ENCODE results near the gene ZC3H13.
"Not testable (repeated sequence)": the region's sequence is repeated elsewhere in the genome, so short reads cannot be mapped to it uniquely, and the experiment has no call there.

Gene ZC3H13

DNA sequence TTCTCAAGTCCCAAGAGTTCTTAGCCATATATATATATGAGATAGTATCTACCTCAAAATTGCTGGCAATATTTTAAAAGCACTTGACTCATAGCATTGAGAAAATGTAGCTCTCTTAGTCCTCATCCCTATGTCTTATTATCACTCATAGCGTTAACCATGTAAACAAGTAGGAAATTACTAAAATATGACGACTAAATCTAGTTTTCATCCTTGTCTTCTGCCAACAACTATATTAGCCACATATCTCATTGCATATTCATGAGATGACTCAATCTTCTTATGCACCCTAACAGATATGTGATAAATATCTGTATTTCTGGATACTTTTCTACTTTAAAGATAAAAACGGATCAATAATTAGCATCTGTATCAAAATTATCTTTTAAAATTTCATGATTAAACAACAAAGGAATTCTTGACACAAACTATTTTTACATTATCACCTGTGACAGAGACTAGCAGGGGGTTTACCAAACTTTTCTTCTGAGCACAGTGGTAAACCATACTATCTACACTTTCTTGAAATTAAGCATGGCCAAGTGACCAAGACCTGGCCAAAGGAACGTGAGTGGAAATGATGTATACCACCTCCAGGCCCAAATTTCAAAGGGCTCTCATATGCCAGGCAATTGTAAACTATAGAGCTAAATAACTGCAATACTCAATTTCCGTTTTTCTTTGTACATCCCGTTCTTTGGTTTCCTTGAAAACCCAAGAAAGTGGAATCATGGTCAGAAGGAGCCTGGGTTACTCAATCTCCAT, 45.7 kb downstream of the ZC3H13 start:
- DNase-seq (ENCODE audit: low read depth in 2 of 2), result no peak

DNA sequence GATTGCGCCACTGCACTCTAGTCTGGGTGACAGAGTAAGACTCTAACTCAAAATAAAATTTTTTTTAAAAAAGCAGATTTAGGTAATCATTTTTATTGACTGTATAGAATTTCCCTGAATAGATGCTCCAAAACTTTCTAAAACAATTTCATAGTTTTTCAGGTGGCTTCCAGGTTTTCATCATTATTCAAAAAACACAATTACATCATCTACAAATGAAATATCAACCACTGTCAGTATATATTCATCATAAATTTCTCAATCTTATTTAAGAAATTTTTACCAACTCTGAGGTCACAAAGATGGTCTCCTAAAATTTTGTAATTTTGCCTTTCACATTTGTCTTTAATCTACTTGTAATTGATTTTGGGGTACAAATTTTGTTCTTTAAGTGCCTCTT, 48.1 kb downstream of the ZC3H13 start:
- no peak for DNase-seq (ENCODE audit: low read depth in 2 of 2)

DNA sequence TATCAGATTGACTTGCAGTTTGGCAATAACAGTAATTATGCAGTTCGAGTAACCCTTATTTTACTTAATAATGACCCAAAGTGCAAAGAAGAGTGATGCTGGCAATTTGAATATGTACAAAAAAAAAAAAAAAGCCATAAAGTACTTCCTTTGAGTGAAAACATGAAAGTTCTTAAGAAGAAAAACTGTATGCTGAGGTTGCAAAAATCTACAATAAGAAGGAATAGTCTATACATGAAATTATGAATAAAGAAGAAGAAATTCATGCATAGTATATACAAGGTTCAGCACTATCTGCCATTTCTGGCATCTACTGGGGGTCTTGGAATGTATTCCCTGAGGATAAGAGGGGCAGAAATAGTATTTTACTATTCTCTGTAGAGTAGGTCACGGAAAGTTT, 55.9 kb downstream of the ZC3H13 start:
- DNase-seq (ENCODE audit: low read depth in 2 of 2), result no peak

DNA sequence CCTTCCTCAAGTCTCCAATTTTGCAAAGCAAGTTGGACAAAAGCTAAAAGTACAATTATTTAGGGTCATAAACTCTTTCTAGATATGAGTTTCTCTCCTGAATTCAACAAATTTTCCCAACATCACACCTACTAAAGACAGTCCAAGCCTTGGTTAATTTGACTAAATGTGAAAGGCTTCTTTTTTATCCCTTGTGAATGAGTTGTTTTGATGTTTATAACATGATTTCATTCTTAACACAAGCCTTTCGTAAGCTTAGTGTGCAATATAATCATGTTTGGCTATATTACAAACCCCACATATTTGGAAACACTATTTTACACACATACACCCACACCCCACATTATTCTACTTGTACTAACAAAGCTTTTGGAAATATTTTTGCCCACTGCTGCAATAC, 57.3 kb downstream of the ZC3H13 start:
- DNase-seq (ENCODE audit: low read depth in 2 of 2), result no peak

DNA sequence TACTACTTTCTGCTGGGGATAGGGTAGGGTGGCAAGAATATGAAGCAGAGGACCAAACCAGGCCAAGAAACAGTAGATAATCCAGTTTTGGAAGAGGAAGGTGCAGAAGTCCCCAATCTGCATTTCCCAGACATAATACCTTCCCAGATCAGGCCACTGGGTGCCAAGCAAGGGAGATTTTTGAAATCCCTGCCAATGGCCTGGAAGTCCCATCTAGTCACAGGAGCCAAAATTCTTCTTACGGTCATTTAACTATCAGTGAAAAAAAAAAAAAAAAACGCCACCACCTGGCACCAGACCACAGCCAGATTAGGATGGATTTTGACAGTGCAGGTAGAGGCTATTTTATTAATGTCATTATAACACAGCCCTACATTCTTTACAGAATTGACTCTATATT, 57.8 kb downstream of the ZC3H13 start:
- no peak for DNase-seq (ENCODE audit: low read depth in 2 of 2)

DNA sequence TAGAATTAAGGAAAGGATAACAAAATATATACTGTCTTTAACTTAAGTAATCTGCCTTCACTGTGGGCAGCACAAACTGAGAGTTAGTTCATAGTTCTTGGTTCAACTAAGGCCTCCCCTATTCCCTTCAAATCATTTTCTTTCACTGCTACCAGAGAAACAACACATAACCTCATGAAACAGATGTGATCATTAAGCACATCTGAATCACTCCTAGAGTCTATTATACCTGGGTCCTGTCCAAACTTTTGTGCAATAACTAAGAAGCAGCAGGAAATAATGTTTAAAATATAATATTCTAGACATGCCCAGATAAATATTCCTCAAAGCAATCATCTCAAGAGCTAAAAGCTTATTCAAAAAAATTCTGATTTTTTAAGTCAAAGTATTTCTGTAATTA, 62.9 kb downstream of the ZC3H13 start:
- no peak for DNase-seq (ENCODE audit: low read depth in 2 of 2)

DNA sequence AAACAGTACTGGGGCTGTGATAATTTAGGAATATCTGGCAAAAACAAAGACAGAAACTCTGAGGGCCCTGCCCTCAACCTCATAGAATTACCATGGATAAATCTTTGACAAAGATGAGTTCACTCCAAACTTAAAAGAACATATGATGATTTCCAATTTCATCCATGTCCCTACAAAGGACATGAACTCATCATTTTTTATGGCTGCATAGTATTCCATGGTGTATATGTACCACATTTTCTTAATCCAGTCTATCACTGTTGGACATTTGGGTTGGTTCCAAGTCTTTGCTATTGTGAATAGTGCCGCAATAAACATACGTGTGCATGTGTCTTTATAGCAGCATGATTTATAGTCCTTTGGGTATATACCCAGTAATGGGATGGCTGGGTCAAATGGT, 71.4 kb downstream of the ZC3H13 start:
- not testable (repeated sequence) for DNase-seq (ENCODE audit: low read depth in 2 of 2)

DNA sequence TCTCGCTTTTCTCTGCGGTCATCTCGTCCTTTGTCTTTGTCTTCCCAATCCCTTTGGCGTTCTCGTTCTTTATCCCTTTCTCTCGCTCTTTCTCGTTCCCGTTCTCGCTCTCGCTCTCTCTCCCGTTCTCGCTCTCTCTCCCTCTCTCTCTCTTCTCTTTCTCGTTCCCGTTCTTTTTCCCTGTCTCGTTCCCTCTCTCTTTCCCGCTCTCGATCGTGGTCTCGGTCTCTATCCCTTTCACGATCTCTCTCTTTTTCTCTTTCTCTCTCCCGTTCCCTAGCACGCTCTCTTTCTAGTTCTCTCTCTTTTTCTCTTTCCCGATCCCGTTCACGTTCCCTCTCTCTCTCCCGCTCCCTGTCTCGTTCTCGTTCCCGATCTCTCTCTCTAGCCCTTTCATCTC, 77.2 kb downstream of the ZC3H13 start:
- DNase-seq (ENCODE audit: low read depth in 2 of 2), result no peak

DNA sequence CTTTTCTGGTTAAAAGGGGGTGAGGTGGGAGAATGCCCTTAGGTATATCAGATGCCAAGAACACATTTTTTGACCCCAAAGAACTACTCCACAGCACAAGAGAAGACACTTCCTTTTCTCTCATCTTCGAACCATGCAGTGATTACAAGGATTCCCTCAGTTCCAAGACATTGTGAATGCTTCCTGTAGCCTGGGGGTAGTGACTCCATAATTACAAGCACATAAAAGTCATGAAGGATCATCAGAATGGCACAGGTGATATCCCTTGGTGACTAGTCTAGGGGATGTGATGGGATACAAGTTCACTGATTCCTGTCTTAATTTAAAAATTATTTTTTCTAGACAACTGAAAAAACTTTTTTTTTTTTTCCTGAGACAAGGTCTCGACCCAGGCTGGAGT, 78.0 kb downstream of the ZC3H13 start:
- no peak for DNase-seq (ENCODE audit: low read depth in 2 of 2)

DNA sequence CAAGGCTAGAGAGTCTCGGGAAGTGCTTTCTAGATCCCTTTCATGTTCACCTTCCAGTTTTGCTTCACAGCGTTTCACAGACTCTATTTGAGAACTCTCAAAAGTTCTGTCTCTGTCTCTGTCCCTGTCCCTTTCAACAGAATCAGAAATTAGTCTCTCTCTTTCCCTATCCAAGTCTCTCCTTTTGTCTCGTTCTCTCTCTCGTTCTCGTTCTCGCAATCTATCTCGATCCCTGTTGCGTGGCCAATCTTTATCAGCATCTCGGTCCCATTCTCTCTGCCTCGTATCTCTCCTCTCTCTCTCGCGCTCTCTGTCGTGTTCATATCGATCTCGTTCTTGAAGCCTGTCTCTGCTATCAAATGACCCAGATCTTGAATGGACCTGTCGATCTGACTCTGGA, 85.0 kb downstream of the ZC3H13 start:
- no peak for DNase-seq (ENCODE audit: low read depth in 2 of 2)

DNA sequence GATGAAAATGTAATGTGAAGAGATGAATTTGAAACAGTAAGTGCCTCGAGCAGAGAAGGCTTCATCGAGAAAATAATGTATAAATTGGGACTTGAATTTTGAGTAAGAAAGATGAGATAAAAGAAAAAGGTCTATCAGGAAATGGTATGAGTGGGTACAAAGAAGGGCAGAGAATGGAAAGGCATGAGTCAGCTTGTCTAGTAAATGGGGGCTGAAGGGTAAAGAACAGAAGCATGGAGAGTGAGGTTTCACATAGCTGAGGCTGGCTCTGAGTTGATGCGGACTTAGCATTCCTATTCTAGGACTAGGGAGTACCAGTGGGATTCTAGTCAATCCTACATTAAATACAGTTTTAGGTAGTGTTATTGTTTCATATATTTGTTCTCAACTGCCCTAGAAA, 85.8 kb downstream of the ZC3H13 start:
- no peak for DNase-seq (ENCODE audit: low read depth in 2 of 2)

DNA sequence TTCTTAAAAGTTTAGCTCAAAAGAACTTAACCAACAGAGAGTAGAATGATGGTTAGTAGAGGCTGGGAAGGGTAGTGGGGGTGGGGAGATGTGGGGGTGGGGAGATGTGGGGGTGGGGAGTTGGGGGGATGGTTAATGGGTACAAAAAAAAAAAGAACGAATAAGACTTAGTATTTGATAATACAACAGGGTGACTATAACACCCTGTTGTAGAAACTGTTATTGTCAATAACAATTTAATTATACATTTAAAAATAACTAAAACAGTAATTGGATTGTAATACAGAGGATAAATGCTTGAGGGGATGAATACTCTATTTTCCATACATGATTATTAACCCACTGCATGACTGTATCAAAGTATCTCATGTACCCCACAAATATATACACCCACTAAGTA, 91.1 kb downstream of the ZC3H13 start:
- DNase-seq (ENCODE audit: low read depth in 2 of 2), result no peak

DNA sequence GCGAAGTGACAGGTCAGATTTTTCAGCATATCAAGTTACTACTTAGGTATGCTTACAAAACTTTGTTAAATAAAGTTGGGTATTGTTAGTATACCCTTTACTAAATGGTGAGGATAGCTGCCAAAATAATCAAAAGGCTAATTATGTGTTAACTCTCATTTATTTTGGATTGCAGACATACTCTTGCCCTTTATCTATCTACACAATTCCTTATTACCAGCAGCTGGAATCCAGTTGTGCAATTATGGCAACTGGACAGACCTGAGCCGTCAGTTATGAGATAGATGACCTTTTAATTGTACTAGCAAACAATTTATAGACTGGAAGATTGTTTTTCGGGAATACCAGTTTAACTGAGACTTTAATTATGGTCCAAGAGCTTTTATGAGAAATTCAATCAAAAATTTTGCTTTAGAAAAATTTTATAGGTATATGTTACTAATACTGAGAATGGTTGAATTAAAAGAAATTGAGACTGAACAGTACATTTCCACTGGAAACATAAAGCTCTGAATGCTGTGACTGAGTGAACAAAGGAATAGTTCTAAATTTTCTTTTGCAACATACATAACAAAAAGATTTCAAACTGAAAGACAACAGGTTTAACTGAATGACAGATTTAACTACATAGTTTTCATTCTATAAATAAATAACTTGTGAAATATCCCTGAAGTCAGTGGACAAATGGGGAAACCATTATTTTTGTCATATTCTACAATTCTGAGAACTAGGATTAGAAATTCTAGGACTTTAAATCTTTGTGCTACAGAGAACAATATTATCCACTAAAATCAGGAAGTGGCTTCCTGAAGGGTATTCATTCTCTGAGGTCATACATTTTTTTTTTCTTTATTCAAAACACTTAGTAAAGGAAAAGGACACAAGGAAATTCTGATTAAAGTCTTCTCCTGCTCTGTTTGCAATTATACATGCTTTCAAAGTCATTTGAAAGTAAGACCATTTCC, 97.4 kb downstream of the ZC3H13 start:
- no peak for DNase-seq (ENCODE audit: low read depth in 2 of 2)

DNA sequence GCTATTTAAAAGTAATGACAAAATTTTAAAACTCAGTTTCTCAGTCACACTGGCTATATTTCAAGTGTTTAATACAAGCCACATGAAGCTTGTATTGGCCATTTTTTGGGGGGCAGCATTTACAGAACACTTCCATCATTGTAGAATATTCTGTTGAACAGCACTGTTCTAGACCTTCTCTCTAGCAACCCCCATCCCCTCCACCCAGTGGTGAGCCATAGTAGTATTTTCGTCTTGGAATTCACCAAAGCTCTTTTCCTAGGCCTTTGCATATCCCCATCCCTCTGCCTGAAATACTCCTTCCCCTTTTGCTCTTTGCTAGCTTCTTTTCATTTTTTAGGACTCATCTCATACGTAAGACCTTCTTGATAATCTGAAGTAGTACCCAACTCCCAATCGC, 99.5 kb downstream of the ZC3H13 start:
- DNase-seq (ENCODE audit: low read depth in 2 of 2), result no peak

DNA sequence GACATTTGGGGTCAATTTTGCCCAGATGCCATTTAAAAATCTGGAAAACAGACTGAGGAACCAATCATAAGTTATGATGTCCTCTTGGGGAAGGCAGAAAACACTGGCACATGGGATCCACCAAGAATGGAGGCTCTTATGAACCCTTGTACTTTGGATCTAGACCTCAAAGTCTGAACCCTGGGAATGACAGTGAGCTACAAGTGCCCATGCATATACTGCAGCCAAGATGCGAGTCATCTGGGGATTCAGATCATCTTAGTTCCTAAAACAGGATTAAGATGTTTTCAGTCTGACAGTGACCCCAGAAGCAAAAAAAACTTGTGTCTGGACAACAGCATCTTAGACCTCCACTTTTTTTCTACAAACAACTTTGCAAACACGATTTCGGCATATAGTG, 100.8 kb downstream of the ZC3H13 start:
- no peak for DNase-seq (ENCODE audit: low read depth in 2 of 2)

DNA sequence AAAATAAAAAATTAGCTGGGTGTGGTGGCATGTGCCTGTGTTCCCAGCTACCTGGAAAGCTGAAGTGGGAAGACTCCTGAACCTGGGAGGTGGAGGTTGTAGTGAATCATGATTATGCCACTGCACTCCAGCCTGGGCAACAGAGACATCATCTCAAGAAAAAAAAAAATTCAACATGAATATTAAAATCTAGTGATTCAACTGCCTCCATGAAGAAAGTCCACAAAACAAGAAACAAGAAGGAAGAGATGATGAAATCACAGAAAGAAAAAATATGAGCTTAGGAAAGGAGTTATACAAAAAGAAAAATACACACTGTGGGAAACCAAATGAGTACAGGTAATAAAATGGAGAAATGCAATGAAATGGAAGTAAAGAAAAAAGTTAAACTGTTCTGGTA, 101.4 kb downstream of the ZC3H13 start:
- no peak for DNase-seq (ENCODE audit: low read depth in 2 of 2)

DNA sequence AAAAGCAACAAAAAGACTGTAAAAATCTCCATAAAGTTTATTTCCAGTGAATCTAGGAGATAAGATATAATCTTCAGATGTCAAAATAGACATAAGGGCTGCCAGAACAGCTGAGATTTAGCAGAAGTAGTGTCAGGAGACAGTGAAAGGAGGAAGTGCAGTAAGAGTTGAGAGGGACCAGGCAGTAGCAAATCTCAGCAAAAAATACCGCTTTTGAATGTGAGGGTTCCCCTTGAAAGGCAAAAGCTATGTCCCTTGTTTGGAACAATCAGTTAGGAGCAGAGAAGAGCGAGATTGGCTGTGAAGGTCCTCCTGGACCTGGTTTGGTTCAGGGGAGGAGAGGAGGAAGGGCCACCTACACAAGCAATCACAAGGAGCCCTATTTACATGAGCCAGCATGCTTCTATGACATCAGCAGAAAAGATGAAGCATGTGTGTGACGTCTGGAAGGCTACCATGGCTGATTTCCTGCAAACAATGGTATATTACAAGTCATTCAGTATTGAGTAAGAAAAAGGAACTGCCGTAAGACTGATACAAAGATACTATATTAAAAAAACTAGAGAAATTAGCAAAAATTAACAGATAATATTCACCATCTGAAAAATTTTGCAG, 102.1 kb downstream of the ZC3H13 start:
- DNase-seq (ENCODE audit: low read depth in 2 of 2), result no peak

DNA sequence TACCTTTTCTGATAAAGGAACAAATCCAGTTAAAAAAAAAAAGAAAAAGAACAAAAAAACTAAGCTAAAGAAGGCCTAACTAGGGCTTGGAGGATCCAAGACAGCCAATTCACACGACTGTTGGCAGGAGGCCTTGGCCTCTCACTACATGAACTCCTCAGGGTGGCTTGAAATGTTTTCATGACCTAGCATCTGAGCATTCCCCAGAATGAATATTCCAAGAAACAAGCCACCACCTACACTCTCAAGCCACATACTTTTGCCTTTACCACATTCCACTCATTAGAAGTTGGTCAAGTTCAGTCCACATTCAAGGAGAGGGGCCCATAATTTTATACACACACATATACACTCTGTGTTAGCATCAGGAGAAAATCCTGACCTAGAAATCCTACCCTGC, 103.4 kb downstream of the ZC3H13 start:
- no peak for DNase-seq (ENCODE audit: low read depth in 2 of 2)

DNA sequence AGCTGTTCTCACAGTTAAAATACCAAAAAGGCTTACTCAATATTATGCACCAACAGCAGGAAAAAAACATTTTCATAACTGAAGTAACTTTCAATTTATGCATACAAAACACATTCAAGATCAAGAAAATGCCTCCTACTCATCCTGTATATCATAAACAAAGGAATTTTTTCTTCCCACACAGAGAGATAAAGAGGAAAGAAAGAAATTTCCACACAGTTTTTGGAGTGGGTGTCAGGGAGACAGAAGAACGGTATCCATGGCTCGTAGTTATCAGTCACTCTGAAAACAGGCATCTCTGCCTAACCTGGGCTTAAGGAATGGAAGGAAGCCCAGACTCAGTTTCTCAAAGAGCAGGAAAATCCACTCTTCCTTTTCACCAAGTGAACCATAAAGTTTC, 108.6 kb downstream of the ZC3H13 start:
- DNase-seq (ENCODE audit: low read depth in 2 of 2), result no peak

DNA sequence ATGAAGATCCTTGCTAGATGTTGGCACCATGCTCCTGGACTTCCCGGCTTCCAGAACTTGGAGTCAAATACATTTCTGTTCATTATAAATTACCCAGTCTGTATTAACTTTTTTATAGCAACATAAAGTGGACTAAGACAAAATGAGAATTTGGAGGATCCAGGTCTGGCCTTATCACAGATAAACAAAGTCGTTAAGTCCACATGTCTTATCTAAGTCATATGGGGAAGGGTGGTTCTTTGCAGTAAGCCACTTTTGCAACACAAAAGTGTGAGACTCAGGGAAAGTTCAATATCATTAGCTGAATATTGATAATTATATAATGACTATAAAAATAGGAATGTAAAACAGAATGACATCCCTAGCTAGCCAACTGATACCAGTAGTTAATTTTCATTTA, 109.4 kb downstream of the ZC3H13 start:
- no peak for DNase-seq (ENCODE audit: low read depth in 2 of 2)

DNA sequence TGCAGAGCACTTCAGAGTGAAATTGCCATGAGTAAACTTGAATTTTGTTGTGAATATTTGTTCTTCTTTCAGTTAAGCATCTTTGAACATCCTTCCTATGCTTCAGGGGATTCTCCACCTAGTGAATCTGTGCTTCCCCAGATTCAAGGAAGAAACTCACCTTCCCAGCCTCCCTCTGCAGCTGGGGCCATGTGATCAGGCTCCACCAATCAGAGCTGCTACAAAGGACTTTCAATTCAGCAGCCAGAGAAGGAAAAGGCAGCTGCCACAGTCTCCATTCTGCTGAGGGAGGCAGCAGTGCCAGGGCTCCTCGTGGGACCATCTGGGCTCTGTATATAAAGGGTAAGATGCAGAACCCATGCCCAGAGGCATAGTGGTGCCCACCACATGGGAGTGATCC, 111.3 kb downstream of the ZC3H13 start:
- DNase-seq (ENCODE audit: low read depth in 2 of 2), result no peak

DNA sequence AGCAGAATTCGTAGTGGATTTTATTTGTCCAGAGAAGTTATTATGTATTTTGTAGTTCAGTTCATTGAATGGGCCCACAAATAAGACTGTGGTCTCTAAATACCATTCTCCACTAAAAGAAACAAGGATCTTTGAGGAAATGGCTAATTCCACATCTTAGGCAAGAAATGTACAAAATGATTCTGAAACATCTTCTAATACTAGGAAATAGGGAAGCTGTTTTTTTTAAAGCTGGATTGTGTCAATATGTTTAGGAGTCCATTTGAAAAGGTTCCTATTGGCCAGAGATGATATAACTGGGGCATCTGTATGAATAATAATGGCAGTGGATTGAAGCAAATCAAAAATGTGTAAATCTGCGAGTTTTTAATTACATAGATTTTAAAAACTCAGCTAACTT, 112.5 kb downstream of the ZC3H13 start:
- DNase-seq (ENCODE audit: low read depth in 2 of 2), result no peak

DNA sequence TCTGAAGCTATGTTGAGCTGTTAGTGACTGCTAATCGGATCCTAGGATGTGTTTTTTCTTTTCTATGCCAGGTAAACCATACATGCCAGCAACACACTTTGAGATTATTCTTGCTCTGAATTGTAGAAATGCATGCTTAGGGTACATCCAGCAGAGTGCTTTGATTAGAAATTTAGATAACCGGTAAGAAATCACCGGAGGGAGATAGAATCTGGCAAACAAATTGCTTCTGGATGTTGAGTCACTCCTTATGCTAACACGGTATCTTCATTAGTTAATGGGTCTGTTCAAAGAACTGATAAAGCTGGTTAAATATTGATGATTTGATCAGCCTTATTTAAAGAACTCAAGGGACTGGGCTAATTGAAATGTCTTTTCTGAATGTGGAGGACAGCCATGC, 115.9 kb downstream of the ZC3H13 start:
- no peak for DNase-seq (ENCODE audit: low read depth in 2 of 2)

All from stimulated activated CD4-positive, alpha-beta T cell treated with anti-CD3 and anti-CD28 coated beads, Interleukin-12 subunit alpha, Interleukin-12 subunit beta, amount 100 ng/mL, for 24 hours (primary cell).